HepG2 (cell line): ENCODE results near the gene CNTD1. TPM values are rescaled to one million over a fixed set of nuclear protein-coding genes. Genes with fewer than 3 reads are reported as not detected.

Source experiments
- CENPBD1 ChIP-seq: sonication (generic); formaldehyde crosslinking; IDR thresholded peaks from 2 replicates; pipeline ENCODE4 v1.8.0; 2022; ENCODE audit warnings: missing genetic modification reagents, low read depth, mild to moderate bottlenecking, borderline replicate concordance
- CSRNP2 ChIP-seq: sonication (generic); formaldehyde crosslinking; conservative IDR thresholded peaks from 2 replicates; pipeline ENCODE4 v1.8.0; 2022; ENCODE audit warnings: low read depth, missing genetic modification reagents
- HBP1 ChIP-seq: IDR thresholded peaks from 2 replicates; pipeline ENCODE4 v1.6.1; 2016; ENCODE audit warnings: low read depth, control low read depth
- HNF1B ChIP-seq: sonication (generic); formaldehyde crosslinking; IDR thresholded peaks from 2 replicates; pipeline ENCODE4 v1.5.1; 2020; ENCODE audit warnings: mild to moderate bottlenecking, moderate library complexity, missing genetic modification reagents
- JDP2 ChIP-seq: sonication (generic); formaldehyde crosslinking; IDR thresholded peaks from 2 replicates; pipeline ENCODE4 v1.8.1; 2022; ENCODE audit warnings: missing genetic modification reagents, borderline replicate concordance
- NBN ChIP-seq: fragments of 450-650 bp; conservative IDR thresholded peaks from 2 replicates; pipeline ENCODE4 v1.6.1; 2017
- NFKB2 ChIP-seq: sonication (generic); formaldehyde crosslinking; IDR thresholded peaks from 2 replicates; pipeline ENCODE4 v1.4.0; 2020; ENCODE audit warnings: missing genetic modification reagents, borderline replicate concordance
- SOX13 ChIP-seq, 3 experiments: fragments of 450-650 bp in 1 of 3; sonication (generic) in 1 of 3; formaldehyde crosslinking in 1 of 3; IDR thresholded peaks in 2 of 3; conservative IDR thresholded peaks in 1 of 3; 2 replicates each; pipeline versions ENCODE4 v1.5.0 to v1.6.1; 2016 to 2020; ENCODE audit warnings: antibody characterized with exemption in 1 of 3, mild to moderate bottlenecking in 1 of 3, missing compliant biosample characterization in 1 of 3, missing genetic modification reagents in 1 of 3, moderate library complexity in 1 of 3
- TCF12 ChIP-seq, 2 experiments: fragments of 450-650 bp in 1 of 2; sonication (generic) in 1 of 2; formaldehyde crosslinking in 1 of 2; IDR thresholded peaks; 2 replicates each; pipeline versions ENCODE4 v1.6.1 to v1.8.0; 2017 to 2022; ENCODE audit warnings: antibody characterized with exemption in 1 of 2, mild to moderate bottlenecking in 1 of 2, missing genetic modification reagents in 1 of 2, moderate library complexity in 1 of 2
- WIZ ChIP-seq: sonication (generic); formaldehyde crosslinking; IDR thresholded peaks from 2 replicates; pipeline ENCODE4 v1.5.1; 2020; ENCODE audit warnings: mild to moderate bottlenecking, missing genetic modification reagents
- ZNF142 ChIP-seq: sonication (generic); formaldehyde crosslinking; IDR thresholded peaks from 2 replicates; pipeline ENCODE4 v1.4.0; 2020; ENCODE audit warnings: missing genetic modification reagents
- ZNF263 ChIP-seq: sonication (generic); formaldehyde crosslinking; IDR thresholded peaks from 2 replicates; pipeline ENCODE4 v1.4.0; 2020; ENCODE audit warnings: missing genetic modification reagents
- ZNF317 ChIP-seq: sonication (generic); formaldehyde crosslinking; IDR thresholded peaks from 2 replicates; pipeline ENCODE4 v1.5.0; 2020; ENCODE audit warnings: mild to moderate bottlenecking, missing genetic modification reagents
- ZNF503 ChIP-seq: sonication (generic); formaldehyde crosslinking; IDR thresholded peaks from 2 replicates; pipeline ENCODE4 v1.4.0; 2020; ENCODE audit warnings: missing genetic modification reagents
- polyA plus RNA-seq, 8 experiments: library from polyadenylated mRNA; depleted of rRNA in 3 of 8; stranded (reverse) in 7 of 8; unstranded in 1 of 8; fragments of >200 nt; fragmentation: Illumina TruSeq in 4 of 8; extraction: Trizol in 4 of 8; gene quantifications; 2 replicates each; pipeline versions ENCODE4 v1.2.1 to v1.2.3, GENCODE V29; 2011 to 2016; ENCODE audit warnings: low read depth in 4 of 8, missing spikeins in 1 of 8, mixed read lengths in 1 of 8; ENCODE audit not compliant: insufficient read depth in 1 of 8
- total RNA-seq, 5 experiments: library from RNA; depleted of rRNA; stranded (reverse); fragments of >200 nt; fragmentation: Illumina TruSeq; extraction: Trizol; gene quantifications; 2 replicates each; pipeline ENCODE4 v1.2.3, GENCODE V29; 2016; ENCODE audit warnings: low read depth in 1 of 5

CNTD1 gene
- total and polyA plus RNA-seq, 2 of the 13 experiments (the other 11 are each of a cell fraction or from before 2014, with no cell fraction given), result 0.11 to 0.15 TPM

GRCh38 chr17:42803074-42803883 is 4.6 kb downstream of the CNTD1 start (continued):
- TF ChIP-seq ZNF142 (no peak), CSRNP2 (CRISPR knock-in tag) (no peak), NBN (no peak), ZNF263 (CRISPR knock-in tag) (no peak), NFKB2 (no peak), SOX13 (IDR thresholded peaks at IDR 0.05) (no peak), SOX13 (CRISPR knock-in tag; conservative IDR thresholded peaks at IDR 0.05 in 1 of 2, IDR thresholded peaks at IDR 0.05 in 1 of 2) (peak in 1 of 2 experiments; percentile 67; a peak in 1 of 4 replicates), JDP2 (CRISPR knock-in tag) (no peak), ZNF503 (CRISPR knock-in tag) (no peak), WIZ (CRISPR knock-in tag) (no peak), CENPBD1 (CRISPR knock-in tag) (no peak), HBP1 (CRISPR knock-in tag) (no peak), ZNF317 (CRISPR knock-in tag) (peak; percentile 55; the same call in 1 of the 2 replicates), TCF12 (IDR thresholded peaks at IDR 0.05) (no peak), TCF12 (CRISPR knock-in tag; IDR thresholded peaks at IDR 0.05) (no peak), HNF1B (no peak; the same call in 1 of the 2 replicates)
